Smooth muscle cell (in vitro differentiated cells): Measurements from ENCODE around the gene NDUFA13. TPM values are rescaled to one million over a fixed set of nuclear protein-coding genes. Genes with fewer than 3 reads are reported as not detected.

ENCODE experiments used
- DNase-seq: peaks from one replicate; lab custom pipeline; 2025; ENCODE audit not compliant: unreplicated experiment; lab: John Stamatoyannopoulos, UW
- H2AFZ ChIP-seq: fragments of 200-600 bp; sonication (generic); 2 replicates; pipeline ENCODE4 v1.6.0; 2016; ENCODE audit warnings: antibody characterized with exemption, low read depth, mild to moderate bottlenecking
- H3F3A ChIP-seq: fragments of 200-600 bp; sonication (generic); 2 replicates; pipeline ENCODE4 v1.6.0; 2017; ENCODE audit warnings: antibody characterized with exemption, low read depth
- H3K27ac ChIP-seq: fragments of 200-600 bp; sonication (generic); 2 replicates; pipeline ENCODE4 v1.5.1; 2016; ENCODE audit warnings: low read depth, mild to moderate bottlenecking
- H3K27me3 ChIP-seq: fragments of 200-600 bp; sonication (generic); 2 replicates; pipeline ENCODE4 v1.6.1; 2016; ENCODE audit warnings: low read depth, mild to moderate bottlenecking
- H3K36me3 ChIP-seq: fragments of 200-600 bp; sonication (generic); 2 replicates; pipeline ENCODE4 v1.5.1; 2016; ENCODE audit warnings: low read depth
- H3K4me1 ChIP-seq: fragments of 200-600 bp; sonication (generic); 2 replicates; pipeline ENCODE4 v1.5.1; 2016; ENCODE audit warnings: low read depth
- H3K4me2 ChIP-seq: fragments of 200-600 bp; sonication (generic); 2 replicates; pipeline ENCODE4 v1.6.0; 2016; ENCODE audit warnings: mild to moderate bottlenecking
- H3K4me3 ChIP-seq: fragments of 200-600 bp; sonication (generic); 2 replicates; pipeline ENCODE4 v1.5.1; 2016; ENCODE audit warnings: mild to moderate bottlenecking
- H3K79me2 ChIP-seq: fragments of 200-600 bp; sonication (generic); 2 replicates; pipeline ENCODE4 v1.6.0; 2016; ENCODE audit warnings: low read depth, mild to moderate bottlenecking
- H3K9ac ChIP-seq: fragments of 200-600 bp; sonication (generic); 2 replicates; pipeline ENCODE4 v1.6.0; 2016; ENCODE audit warnings: low read depth
- H3K9me3 ChIP-seq: fragments of 200-600 bp; sonication (generic); replicated peaks from 2 replicates; pipeline ENCODE4 v1.5.1; 2016; ENCODE audit warnings: low read depth
- H4K20me1 ChIP-seq: fragments of 200-600 bp; sonication (generic); 2 replicates; pipeline ENCODE4 v1.6.0; 2016; ENCODE audit warnings: low read depth
- WGBS: methylation state at CpG from one replicate; pipeline ENCODE4 v1.1.7; 2016; ENCODE audit warnings: low lambda C conversion rate; 5-methylcytosine and 5-hydroxymethylcytosine counted together
- polyA plus RNA-seq: library from polyadenylated mRNA; unstranded; fragments of >200 nt; fragmentation: Nextera tagmentation; extraction: Ambion mirVana; gene quantifications from 2 replicates; pipeline ENCODE4 v1.2.1, GENCODE V29; 2016
- total RNA-seq: library from RNA; depleted of rRNA; stranded (reverse); fragments of >200 nt; gene quantifications from 2 replicates; pipeline ENCODE4 v1.2.3, GENCODE V29; 2014
- TF ChIP-seq, protein P1 (sequence below): fragments of 200-600 bp; sonication (generic); IDR thresholded peaks from 2 replicates; pipeline ENCODE4 v1.5.1; 2017; ENCODE audit warnings: borderline replicate concordance, mild to moderate bottlenecking, antibody characterized with exemption; ENCODE audit not compliant: insufficient read depth, poor library complexity, severe bottlenecking

NDUFA13 gene
- total and polyA plus RNA-seq, 2 experiments from 2014 or later, result 42.3 to 559 TPM

DNA sequence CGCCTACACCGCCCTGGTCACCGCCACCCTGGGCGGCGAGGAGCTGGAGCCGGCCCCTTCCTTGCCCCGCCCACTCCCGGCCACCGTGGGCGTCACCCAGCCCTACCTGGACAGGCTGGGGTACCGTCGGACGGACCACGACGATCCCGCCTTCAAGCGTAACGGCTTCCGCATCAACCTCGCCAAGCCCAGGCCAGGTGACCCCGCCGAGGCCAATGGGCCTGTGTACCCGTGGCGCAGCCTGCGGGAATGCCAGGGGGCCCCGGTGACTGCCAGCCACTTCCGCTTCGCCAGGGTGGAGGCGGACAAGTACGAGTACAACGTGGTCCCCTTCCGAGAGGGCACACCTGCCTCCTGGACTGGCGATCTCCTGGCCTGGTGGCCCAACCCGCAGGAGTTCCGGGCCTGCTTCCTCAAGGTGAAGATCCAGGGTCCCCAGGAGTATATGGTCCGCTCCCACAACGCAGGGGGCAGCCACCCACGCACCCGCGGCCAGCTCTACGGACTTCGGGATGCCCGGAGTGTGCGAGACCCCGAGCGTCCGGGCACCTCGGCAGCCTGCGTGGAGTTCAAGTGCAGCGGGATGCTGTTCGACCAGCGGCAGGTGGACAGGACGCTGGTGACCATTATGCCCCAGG is 29.0 kb downstream of the NDUFA13 start:
- Histone ChIP-seq H4K20me1 (no peaks in the 10 kb centered on the region), H3K4me3 (no peak overlapping the region), H3K27me3 (no peaks in the 10 kb centered on the region), H3K4me1 (peaks cover 9% of the 10 kb centered on the region), H3K36me3 (no peaks in the 10 kb centered on the region), H3K79me2 (no peaks in the 10 kb centered on the region), H3K9me3 (no peaks in the 10 kb centered on the region), H3F3A (no peaks in the 10 kb centered on the region), H2AFZ (no peak overlapping the region), H3K27ac (no peak overlapping the region), H3K9ac (no peak overlapping the region), H3K4me2 (no peak overlapping the region)
- TF ChIP-seq, protein P1, sequence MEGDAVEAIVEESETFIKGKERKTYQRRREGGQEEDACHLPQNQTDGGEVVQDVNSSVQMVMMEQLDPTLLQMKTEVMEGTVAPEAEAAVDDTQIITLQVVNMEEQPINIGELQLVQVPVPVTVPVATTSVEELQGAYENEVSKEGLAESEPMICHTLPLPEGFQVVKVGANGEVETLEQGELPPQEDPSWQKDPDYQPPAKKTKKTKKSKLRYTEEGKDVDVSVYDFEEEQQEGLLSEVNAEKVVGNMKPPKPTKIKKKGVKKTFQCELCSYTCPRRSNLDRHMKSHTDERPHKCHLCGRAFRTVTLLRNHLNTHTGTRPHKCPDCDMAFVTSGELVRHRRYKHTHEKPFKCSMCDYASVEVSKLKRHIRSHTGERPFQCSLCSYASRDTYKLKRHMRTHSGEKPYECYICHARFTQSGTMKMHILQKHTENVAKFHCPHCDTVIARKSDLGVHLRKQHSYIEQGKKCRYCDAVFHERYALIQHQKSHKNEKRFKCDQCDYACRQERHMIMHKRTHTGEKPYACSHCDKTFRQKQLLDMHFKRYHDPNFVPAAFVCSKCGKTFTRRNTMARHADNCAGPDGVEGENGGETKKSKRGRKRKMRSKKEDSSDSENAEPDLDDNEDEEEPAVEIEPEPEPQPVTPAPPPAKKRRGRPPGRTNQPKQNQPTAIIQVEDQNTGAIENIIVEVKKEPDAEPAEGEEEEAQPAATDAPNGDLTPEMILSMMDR, result no peak
- DNase-seq, result no peak
- 97% methylated on average over 45 of the region's 53 CpGs for WGBS

DNA sequence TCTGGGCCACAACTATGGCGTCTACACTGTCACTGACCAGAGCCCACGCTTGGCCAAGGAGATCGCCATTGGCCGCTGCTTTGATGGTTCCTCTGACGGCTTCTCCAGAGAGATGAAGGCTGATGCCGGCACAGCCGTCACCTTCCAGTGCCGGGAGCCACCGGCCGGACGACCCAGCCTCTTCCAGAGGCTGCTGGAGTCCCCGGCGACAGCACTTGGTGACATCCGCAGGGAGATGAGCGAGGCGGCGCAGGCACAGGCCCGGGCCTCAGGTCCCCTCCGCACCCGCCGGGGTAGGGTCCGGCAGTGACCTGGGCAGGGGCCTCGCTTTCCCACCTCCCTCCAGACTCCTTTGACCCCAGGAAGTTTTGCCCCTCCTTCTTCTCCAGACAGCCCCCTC is 29.7 kb downstream of the NDUFA13 start:
- Histone ChIP-seq H4K20me1 (no peaks in the 10 kb centered on the region), H3K9ac (no peak overlapping the region), H2AFZ (no peak overlapping the region), H3F3A (no peaks in the 10 kb centered on the region), H3K79me2 (no peaks in the 10 kb centered on the region), H3K36me3 (no peaks in the 10 kb centered on the region), H3K27ac (no peak overlapping the region), H3K4me1 (peaks cover 9% of the 10 kb centered on the region), H3K9me3 (no peaks in the 10 kb centered on the region), H3K4me3 (no peak overlapping the region), H3K4me2 (no peak overlapping the region), H3K27me3 (no peaks in the 10 kb centered on the region)
- DNase-seq, result no peak
- TF ChIP-seq, protein P1, result no peak
- 98% methylated on average over 23 of the region's 23 CpGs for WGBS

DNA sequence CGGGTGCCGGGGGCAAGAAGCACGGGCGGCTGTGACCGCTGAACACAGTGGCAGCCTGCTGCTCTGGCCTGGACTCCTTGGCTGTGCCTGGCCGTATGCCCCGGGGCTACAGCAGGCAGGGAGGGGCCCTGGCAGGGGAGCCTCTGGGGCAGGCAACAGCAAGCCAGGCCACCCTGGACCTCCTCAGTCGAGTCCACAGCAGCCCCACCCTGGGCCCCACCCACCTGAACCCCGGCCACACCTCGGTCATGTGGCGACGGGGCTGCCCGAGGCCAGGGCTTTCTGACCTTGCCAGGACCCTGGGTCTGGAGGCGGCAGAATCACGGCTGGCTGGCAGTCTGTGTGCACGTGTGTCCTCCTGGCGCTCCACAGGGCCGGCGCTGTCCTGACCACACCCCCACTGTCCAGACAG is 30.7 kb downstream of the NDUFA13 start:
- WGBS, result 90% methylated on average over 13 of the region's 19 CpGs
- no peaks in the 10 kb centered on the region for H3K79me2 ChIP-seq
- no peaks in the 10 kb centered on the region for H4K20me1 ChIP-seq
- peaks cover 11% of the 10 kb centered on the region for H3K4me1 ChIP-seq
- DNase-seq, result no peak
- H3K36me3 ChIP-seq, result no peaks in the 10 kb centered on the region
- H3K9ac ChIP-seq, result no peak overlapping the region
- TF ChIP-seq, protein P1, result no peak
- no peak overlapping the region for H3K27ac ChIP-seq
- H3K9me3 ChIP-seq, result no peaks in the 10 kb centered on the region
- no peak overlapping the region for H3K4me3 ChIP-seq
- no peaks in the 10 kb centered on the region for H3F3A ChIP-seq
- no peaks in the 10 kb centered on the region for H3K27me3 ChIP-seq
- H2AFZ ChIP-seq, result no peak overlapping the region
- H3K4me2 ChIP-seq, result no peak overlapping the region
